Stimulated activated CD8-positive, alpha-beta memory T cell treated with anti-CD3 and anti-CD28 coated beads, Interleukin-7, amount 100 ng/mL, for 1 hour (primary cell): Measurements from ENCODE around the gene TIMM10B.

Experiments
- DNase-seq, 2 donors: peaks; one replicate each; pipeline ENCODE4 v3.0.0-alpha.2; 2020; ENCODE audit warnings: low read depth in 2 of 2

The TIMM10B gene

GRCh38 chr11:6481012-6481923, at the start of gene TIMM10B, which contains the start of gene ARFIP2:
TSS of gene TIMM10B (plus strand) at chr11:6481501. CDS start at chr11:6481517, 16 bp downstream.
TSS of gene ARFIP2 (minus strand) at chr11:6481331. CDS start at chr11:6480421, 910 bp downstream.
- DNase-seq: peak; percentile 92 to 93

DNA sequence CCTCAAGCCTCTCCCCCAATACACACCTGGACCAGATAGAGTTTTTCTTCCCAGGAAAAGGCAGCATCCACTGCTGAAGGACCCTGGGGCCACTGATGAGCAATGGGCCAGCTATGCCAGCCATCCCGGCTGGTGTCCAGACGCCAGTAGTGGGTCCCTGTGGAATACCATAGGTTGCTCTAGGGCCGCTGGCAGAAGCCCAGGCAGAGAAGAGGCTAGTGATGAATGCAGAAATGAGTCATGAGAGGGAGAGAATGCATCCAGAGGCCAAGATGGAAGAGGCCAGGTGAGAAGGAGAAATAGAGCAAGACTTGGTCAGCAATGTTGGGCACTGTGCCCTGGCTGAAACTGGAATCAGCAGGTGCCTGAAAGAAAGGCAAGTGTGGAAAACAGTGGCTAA, 49.4 kb upstream of the TIMM10B start:
- DNase-seq: no peak

- DNase-seq: no peak
Measured at GRCh38 chr11:6433998-6434660, 47.2 kb upstream of the TIMM10B start.

DNA sequence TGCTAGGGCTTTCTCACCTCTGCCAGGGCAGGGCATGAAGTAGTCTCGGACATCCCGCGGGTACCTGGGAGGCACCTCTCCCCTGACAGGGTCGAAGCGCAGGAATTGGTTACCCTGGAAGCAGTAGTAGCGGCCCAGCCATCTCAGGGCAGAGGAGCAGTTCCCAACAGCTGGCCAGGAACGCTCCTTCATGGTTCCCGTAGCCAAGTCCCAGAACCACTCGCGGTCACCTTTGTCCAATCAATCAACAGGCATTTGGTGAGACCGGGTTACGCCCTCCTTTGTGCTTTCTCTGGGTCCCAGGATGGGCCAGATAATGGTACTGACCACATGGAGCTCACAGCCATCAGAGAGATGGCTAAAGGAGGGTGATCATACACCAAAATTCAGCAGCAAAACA, 43.9 kb upstream of the TIMM10B start:
- DNase-seq: no peak

DNA sequence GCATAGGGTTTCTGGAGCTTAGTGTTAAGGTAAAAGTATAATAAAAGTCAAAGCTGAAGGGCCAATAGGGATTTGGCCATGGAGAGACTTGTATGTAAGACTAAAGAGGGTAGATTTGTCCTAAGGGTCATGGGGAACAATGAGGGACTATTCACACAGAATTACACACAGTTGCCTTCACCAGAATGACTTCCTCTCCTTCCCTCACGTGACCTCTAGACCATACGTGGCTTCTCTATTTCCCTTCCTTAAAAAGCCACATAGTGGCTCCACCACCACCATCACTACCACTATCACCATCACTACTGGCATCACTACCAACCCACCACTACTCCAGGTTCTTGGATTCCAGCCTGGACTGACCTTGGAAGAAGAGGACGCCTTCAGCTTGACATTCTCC, 43.3 kb upstream of the TIMM10B start:
- no peak for DNase-seq

GRCh38 chr11:6438979-6439571, 42.2 kb upstream of the TIMM10B start:
- no peak for DNase-seq

GRCh38 chr11:6440906-6441358, 40.4 kb upstream of the TIMM10B start, which contains the start of gene HPX:
TSS of gene HPX (minus strand) at chr11:6440987. CDS start at chr11:6440963, 24 bp downstream.
- no peak for DNase-seq

GRCh38 chr11:6442441-6442840, 38.9 kb upstream of the TIMM10B start:
- no peak for DNase-seq

DNA sequence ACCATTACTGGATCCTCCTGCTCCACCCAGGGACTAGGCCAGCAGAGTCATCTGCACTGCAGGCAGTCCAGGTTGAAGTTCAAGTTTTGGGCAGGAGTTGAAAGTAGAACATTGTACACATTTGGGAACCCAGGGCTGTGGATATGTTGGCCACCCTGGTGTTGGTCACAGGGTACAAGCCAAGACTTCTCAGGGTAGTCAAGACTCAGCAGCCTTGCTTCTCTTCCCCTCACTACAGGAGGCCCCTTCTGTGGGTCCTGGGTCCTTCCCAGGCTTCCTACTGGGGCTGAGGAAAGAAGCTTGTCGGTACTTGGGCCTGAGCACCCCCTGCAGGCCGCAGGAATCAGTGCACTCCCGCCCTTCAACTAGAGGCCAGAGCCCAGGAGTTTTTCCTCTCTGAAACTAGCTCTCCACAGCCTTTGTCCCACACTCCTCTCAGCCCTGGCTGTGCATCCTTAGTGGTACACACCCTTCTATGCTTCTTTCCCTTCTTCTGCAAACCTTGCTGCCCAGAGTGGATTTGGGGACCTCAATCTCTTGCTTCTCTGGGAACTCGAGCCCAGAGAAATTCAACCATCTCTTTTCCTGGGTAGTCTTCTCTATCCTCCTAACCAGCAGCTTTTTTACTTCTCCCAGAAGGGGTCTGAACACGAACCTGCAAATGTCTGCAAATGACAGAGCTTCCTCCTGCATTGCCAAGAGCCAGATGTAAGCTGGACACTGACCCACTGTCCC, 37.9 kb upstream of the TIMM10B start:
- DNase-seq: peak; percentile 17 to 32

GRCh38 chr11:6448574-6448973, 32.7 kb upstream of the TIMM10B start:
- DNase-seq: no peak

- no peak for DNase-seq
Measured at GRCh38 chr11:6452219-6452618, 29.1 kb upstream of the TIMM10B start.

- DNase-seq: no peak
Measured at GRCh38 chr11:6453152-6453551, 28.1 kb upstream of the TIMM10B start.

- no peak for DNase-seq
Measured at GRCh38 chr11:6455070-6455469, 26.2 kb upstream of the TIMM10B start.

DNA sequence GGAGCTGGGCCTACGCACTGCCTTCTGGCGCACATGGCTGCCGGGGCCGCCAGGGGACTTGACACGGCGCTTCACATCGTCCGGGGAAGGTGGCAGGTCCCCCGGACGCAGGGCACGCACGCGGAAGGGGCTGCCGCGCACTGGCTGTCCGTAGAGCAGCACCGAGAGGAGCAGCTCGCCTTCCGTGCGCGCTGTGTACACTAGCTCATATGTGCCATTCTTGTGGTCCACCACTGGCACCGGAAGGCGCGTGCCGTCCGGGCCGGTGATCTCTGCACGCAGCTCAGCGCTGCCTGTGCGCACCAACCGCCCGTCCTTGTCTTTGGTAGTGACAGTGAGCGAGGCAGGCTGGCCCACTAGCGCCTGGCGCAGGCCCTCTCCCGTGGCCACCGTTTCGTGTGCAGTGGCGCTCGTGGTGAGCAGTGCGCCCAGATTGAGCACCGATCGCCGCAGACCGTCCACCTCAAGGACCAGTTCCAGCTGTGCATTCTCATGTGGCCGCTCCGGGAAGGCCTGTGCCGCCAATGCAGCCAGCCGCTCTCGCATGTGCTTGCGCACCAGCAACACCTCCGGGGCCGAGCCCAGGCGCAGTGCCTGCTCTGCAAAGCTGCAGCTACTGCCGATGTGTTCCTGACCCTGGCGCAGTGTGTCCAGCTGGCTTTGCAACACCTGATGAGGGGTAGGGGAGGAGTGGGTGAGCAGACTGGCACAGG, 24.8 kb upstream of the TIMM10B start:
- no peak for DNase-seq

- DNase-seq: no peak
Measured at GRCh38 chr11:6457581-6458320, 23.6 kb upstream of the TIMM10B start.

GRCh38 chr11:6458352-6459098, 22.8 kb upstream of the TIMM10B start:
- no peak for DNase-seq

DNA sequence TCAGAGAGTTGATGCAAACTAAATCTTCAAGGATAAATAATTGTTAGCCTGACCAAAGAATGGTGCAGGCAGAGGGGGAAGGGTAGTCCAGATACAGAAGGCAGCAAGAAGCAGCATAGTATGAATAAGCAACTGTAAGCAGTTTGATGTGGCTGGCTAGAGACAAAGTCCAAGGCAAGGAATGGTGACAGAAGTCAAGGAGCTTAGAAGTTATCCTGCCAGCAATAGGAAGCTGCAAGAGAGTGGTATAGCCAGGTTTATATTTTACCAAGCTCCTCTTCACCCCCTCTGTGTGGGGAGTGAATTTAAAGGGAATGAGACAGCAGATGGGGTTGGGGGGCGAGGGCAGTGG, 22.2 kb upstream of the TIMM10B start:
- no peak for DNase-seq

DNA sequence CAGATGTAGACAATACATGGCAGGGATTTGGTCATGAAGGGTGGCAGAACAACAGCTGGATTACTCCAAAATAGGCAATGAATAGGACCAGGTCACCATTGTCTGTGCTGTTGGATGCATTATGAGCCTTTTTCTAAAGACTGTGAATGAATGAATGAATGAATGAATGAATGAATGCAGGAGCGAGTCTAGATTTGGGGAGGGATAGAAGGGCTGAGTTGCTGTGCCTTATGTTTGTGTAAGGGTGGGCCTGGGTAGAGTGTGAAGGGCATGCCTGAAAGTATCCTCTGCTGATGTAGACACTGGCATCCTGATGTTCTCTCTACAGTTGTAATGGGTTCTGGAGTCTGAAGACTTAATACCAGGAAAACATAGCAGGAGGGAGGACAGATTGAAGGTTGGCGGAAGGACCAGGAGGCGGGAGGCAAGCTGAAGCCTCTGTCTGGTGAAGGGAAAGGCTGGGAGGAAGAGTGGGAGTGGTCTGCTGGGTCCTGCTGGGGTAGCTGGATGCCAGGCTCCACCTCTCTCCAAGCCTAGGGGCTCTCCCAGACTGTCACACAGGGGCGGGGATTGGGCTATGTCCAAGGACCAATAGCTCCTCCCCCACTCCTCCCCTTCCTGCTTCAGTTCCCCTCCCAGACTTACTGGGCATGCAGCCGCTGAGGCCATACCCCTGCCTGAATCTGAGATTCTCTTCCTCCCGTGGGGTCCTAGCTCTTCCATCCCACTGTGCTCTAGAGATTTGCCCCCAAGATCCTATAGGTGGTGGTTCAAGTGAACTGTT, 12.4 kb upstream of the TIMM10B start:
- no peak for DNase-seq

GRCh38 chr11:6469599-6469998, 11.7 kb upstream of the TIMM10B start:
- no peak for DNase-seq
